HG02973 (cell line): ENCODE measurements around the gene TEX26.

Experiments
- ATAC-seq: cut with Tn5 transposase; IDR thresholded peaks from one replicate; pipeline ENCODE4 v1.9.1; 2021; ENCODE audit warnings: moderate library complexity; ENCODE audit not compliant: unreplicated experiment

TEX26 gene

GRCh38 chr13:30932481-30933353 is at the start of gene TEX26:
Gene TEX26, plus strand, starts transcription at chr13:30932656. Its CDS starts 60 bp downstream, at chr13:30932716.
- ATAC-seq = no peak

GRCh38 chr13:30882996-30883766 is 49.3 kb upstream of the TEX26 start:
- no peak for ATAC-seq

- no peak for ATAC-seq
Observed at GRCh38 chr13:30884543-30884942, 47.9 kb upstream of the TEX26 start.

GRCh38 chr13:30889196-30889690 is 43.2 kb upstream of the TEX26 start:
- no peak for ATAC-seq

- ATAC-seq = no peak
Observed at GRCh38 chr13:30892966-30893365, 39.5 kb upstream of the TEX26 start.

- no peak for ATAC-seq
Observed at GRCh38 chr13:30895773-30896172, 36.7 kb upstream of the TEX26 start.

- no peak for ATAC-seq
Observed at GRCh38 chr13:30898070-30898469, 34.4 kb upstream of the TEX26 start.

- ATAC-seq = no peak
Observed at GRCh38 chr13:30898678-30899241, 33.7 kb upstream of the TEX26 start.

- no peak for ATAC-seq
Observed at GRCh38 chr13:30900436-30900835, 32.0 kb upstream of the TEX26 start.

- no peak for ATAC-seq
Observed at GRCh38 chr13:30900952-30901749, 31.3 kb upstream of the TEX26 start.

GRCh38 chr13:30904043-30904442 is 28.4 kb upstream of the TEX26 start:
- no peak for ATAC-seq

- no peak for ATAC-seq
Observed at GRCh38 chr13:30905932-30906383, 26.5 kb upstream of the TEX26 start, which contains the start of gene MEDAG. Gene MEDAG, plus strand, starts transcription at chr13:30906271. Its CDS starts 245 bp downstream, at chr13:30906516.

GRCh38 chr13:30906411-30907051 is 25.9 kb upstream of the TEX26 start:
- no peak for ATAC-seq

GRCh38 chr13:30907121-30907861 is 25.2 kb upstream of the TEX26 start:
- ATAC-seq = no peak

GRCh38 chr13:30908416-30908980 is 24.0 kb upstream of the TEX26 start:
- no peak for ATAC-seq

GRCh38 chr13:30910676-30911075 is 21.8 kb upstream of the TEX26 start:
- no peak for ATAC-seq

- no peak for ATAC-seq
Observed at GRCh38 chr13:30915691-30916541, 16.5 kb upstream of the TEX26 start.

GRCh38 chr13:30916991-30917390 is 15.5 kb upstream of the TEX26 start:
- no peak for ATAC-seq
